Muscle of back (tissue), 11 donors: ENCODE measurements around the gene NCAPD2. TPM values are rescaled to one million over a fixed set of nuclear protein-coding genes. Genes with fewer than 3 reads are reported as not detected.
"Not testable (repeated sequence)": the region's sequence is repeated elsewhere in the genome, so short reads cannot be mapped to it uniquely, and the experiment has no call there.

ENCODE experiments used
- DNase-seq, 3 donors: peaks; one replicate each; pipeline versions ENCODE4 v3.0.0 to v3.0.0-alpha.2; 2013
- polyA plus RNA-seq, 10 donors: library from polyadenylated mRNA; unstranded; fragments of 120-200 nt; gene quantifications; one replicate each; pipeline ENCODE4 v1.2.1, GENCODE V29; 2013; ENCODE audit not compliant: insufficient read length in 10 of 10

Gene NCAPD2
- polyA plus RNA-seq, 10 donors = 28.4 to 52.4 (median 37.9) TPM

GRCh38 chr12:6490673-6491072 lies 3.2 kb upstream of the NCAPD2 start:
- DNase-seq = not testable (repeated sequence)

GRCh38 chr12:6492838-6493496 lies 935 bp upstream of the NCAPD2 start, which contains the start of gene MRPL51:
MRPL51 (minus strand) TSS chr12:6493262; CDS start chr12:6493136, 126 bp downstream.
- peak; percentile 96 to 97 (median 96) for DNase-seq

GRCh38 chr12:6494258-6494743 lies 399 bp downstream of the NCAPD2 start:
- no peak for DNase-seq

GRCh38 chr12:6494968-6495367 lies 1.1 kb downstream of the NCAPD2 start:
- no peak for DNase-seq

- not testable (repeated sequence) for DNase-seq
Measured at GRCh38 chr12:6497291-6497690, 3.4 kb downstream of the NCAPD2 start.

- no peak for DNase-seq
Measured at GRCh38 chr12:6500466-6500865, 6.6 kb downstream of the NCAPD2 start.

- DNase-seq = no peak
Measured at GRCh38 chr12:6507102-6507998, 13.4 kb downstream of the NCAPD2 start.

GRCh38 chr12:6508087-6508486 lies 14.2 kb downstream of the NCAPD2 start:
- DNase-seq = no peak

- no peak for DNase-seq
Measured at GRCh38 chr12:6520186-6520585, 26.3 kb downstream of the NCAPD2 start.

GRCh38 chr12:6522193-6522592 lies 28.3 kb downstream of the NCAPD2 start:
- DNase-seq = no peak

- DNase-seq = no peak
Measured at GRCh38 chr12:6523708-6524107, 29.8 kb downstream of the NCAPD2 start.

- DNase-seq = no peak
Measured at GRCh38 chr12:6524648-6525047, 30.7 kb downstream of the NCAPD2 start.

- DNase-seq = no peak
Measured at GRCh38 chr12:6526201-6526600, 32.3 kb downstream of the NCAPD2 start.

- DNase-seq = no peak
Measured at GRCh38 chr12:6526766-6527525, 33.0 kb downstream of the NCAPD2 start.

- DNase-seq = no peak
Measured at GRCh38 chr12:6527711-6528110, 33.8 kb downstream of the NCAPD2 start.

GRCh38 chr12:6528539-6529235 lies 34.8 kb downstream of the NCAPD2 start:
- DNase-seq = no peak

GRCh38 chr12:6529291-6529737 lies 35.4 kb downstream of the NCAPD2 start:
- DNase-seq = no peak

- no peak for DNase-seq
Measured at GRCh38 chr12:6530576-6531260, 36.8 kb downstream of the NCAPD2 start.

GRCh38 chr12:6532051-6532926 lies 38.4 kb downstream of the NCAPD2 start:
- peak in 2 of 3 donors; percentile 77 to 96 for DNase-seq
